ENCODE results near the gene MAGEA9B. TPM values are rescaled to one million over a fixed set of nuclear protein-coding genes. Genes with fewer than 3 reads are reported as not detected.
"Not testable (repeated sequence)": the region's sequence is repeated elsewhere in the genome, so short reads cannot be mapped to it uniquely, and the experiment has no call there.

MAGEA9B gene
- total RNA-seq, 1 experiment from 2014 or later, result not detected

GRCh38 chrX:149611623-149612175 is 24.4 kb upstream of the MAGEA9B start:
- peaks cover 5% of the 10 kb centered on the region; the same call in 1 of the 2 replicates for H3K4me1 ChIP-seq
- no TSS peak for BruUV-seq (replicated peaks)
- H3K9me3 ChIP-seq, result no peaks in the 10 kb centered on the region
- Mint-ChIP-seq H3K4me3 (ENCODE audit: unreplicated experiment) (no peak overlapping the region), H3K4me1 (ENCODE audit: low read depth, unreplicated experiment) (no peaks in the 10 kb centered on the region), H3K27ac (ENCODE audit: unreplicated experiment) (no peak overlapping the region), H3K36me3 (ENCODE audit: insufficient read depth, unreplicated experiment) (peaks cover 6% of the 10 kb centered on the region), H3K27me3 (ENCODE audit: insufficient read depth, unreplicated experiment) (no peaks in the 10 kb centered on the region), H3K9me3 (ENCODE audit: unreplicated experiment) (no peaks in the 10 kb centered on the region)
- no peaks in the 10 kb centered on the region for H3K36me3 ChIP-seq (ENCODE audit: control insufficient read depth, insufficient read depth, low read length)
- H3K4me3 ChIP-seq (ENCODE audit: low read depth, low read length), result no peak overlapping the region
- no peaks in the 10 kb centered on the region for H3K27me3 ChIP-seq (replicated peaks; ENCODE audit: control insufficient read depth, insufficient read depth, low read length)
- ChIA-PET CTCF (no interaction called here), POLR2A (no interaction called here)
- DNase-seq, result no peak
- intact Hi-C loops (cut with micrococcal nuclease; ENCODE audit: unreplicated experiment), result no loop called here
- no peak for TF ChIP-seq CTCF (IDR thresholded peaks at IDR 0.05; ENCODE audit: insufficient read depth in 1 of 2, low read depth in 1 of 2, low read length in 1 of 2, severe bottlenecking in 1 of 2, unreplicated experiment in 1 of 2)

- no peak for DNase-seq
- TF ChIP-seq CTCF (IDR thresholded peaks at IDR 0.05; ENCODE audit: insufficient read depth in 1 of 2, low read depth in 1 of 2, low read length in 1 of 2, severe bottlenecking in 1 of 2, unreplicated experiment in 1 of 2), result no peak
- CTCF ChIA-PET, result no interaction called here
- Histone ChIP-seq H3K27me3 (replicated peaks; ENCODE audit: control insufficient read depth, insufficient read depth, low read length) (no peaks in the 10 kb centered on the region), H3K9me3 (no peaks in the 10 kb centered on the region), H3K4me3 (ENCODE audit: low read depth, low read length) (no peak overlapping the region), H3K36me3 (ENCODE audit: control insufficient read depth, insufficient read depth, low read length) (no peaks in the 10 kb centered on the region), H3K4me1 (peaks cover 5% of the 10 kb centered on the region; the same call in 1 of the 2 replicates)
- H3K9me3 Mint-ChIP-seq (ENCODE audit: unreplicated experiment), result no peaks in the 10 kb centered on the region
- no peak overlapping the region for H3K27ac Mint-ChIP-seq (ENCODE audit: unreplicated experiment)
- H3K27me3 Mint-ChIP-seq (ENCODE audit: insufficient read depth, unreplicated experiment), result no peaks in the 10 kb centered on the region
- H3K36me3 Mint-ChIP-seq (ENCODE audit: insufficient read depth, unreplicated experiment), result peaks cover 10% of the 10 kb centered on the region
- BruUV-seq (replicated peaks), result no TSS peak
- intact Hi-C loops (cut with micrococcal nuclease; ENCODE audit: unreplicated experiment), result no loop called here
- no peak overlapping the region for H3K4me3 Mint-ChIP-seq (ENCODE audit: unreplicated experiment)
- no peaks in the 10 kb centered on the region for H3K4me1 Mint-ChIP-seq (ENCODE audit: low read depth, unreplicated experiment)
- POLR2A ChIA-PET, result no interaction called here
Measured at GRCh38 chrX:149610511-149610910, 23.3 kb upstream of the MAGEA9B start.

GRCh38 chrX:149607699-149608098 is 20.4 kb upstream of the MAGEA9B start:
- Mint-ChIP-seq H3K36me3 (ENCODE audit: insufficient read depth, unreplicated experiment) (peaks cover 10% of the 10 kb centered on the region), H3K4me1 (ENCODE audit: low read depth, unreplicated experiment) (no peaks in the 10 kb centered on the region), H3K27me3 (ENCODE audit: insufficient read depth, unreplicated experiment) (no peaks in the 10 kb centered on the region), H3K27ac (ENCODE audit: unreplicated experiment) (no peak overlapping the region), H3K4me3 (ENCODE audit: unreplicated experiment) (no peak overlapping the region), H3K9me3 (ENCODE audit: unreplicated experiment) (no peaks in the 10 kb centered on the region)
- TF ChIP-seq CTCF (IDR thresholded peaks at IDR 0.05; ENCODE audit: insufficient read depth in 1 of 2, low read depth in 1 of 2, low read length in 1 of 2, severe bottlenecking in 1 of 2, unreplicated experiment in 1 of 2), result no peak
- CTCF ChIA-PET, result no interaction called here
- BruUV-seq (replicated peaks), result no TSS peak
- H3K4me3 ChIP-seq (ENCODE audit: low read depth, low read length), result no peak overlapping the region
- H3K36me3 ChIP-seq (ENCODE audit: control insufficient read depth, insufficient read depth, low read length), result no peaks in the 10 kb centered on the region
- POLR2A ChIA-PET, result no interaction called here
- no peak for DNase-seq
- H3K27me3 ChIP-seq (replicated peaks; ENCODE audit: control insufficient read depth, insufficient read depth, low read length), result no peaks in the 10 kb centered on the region
- H3K4me1 ChIP-seq, result peaks cover 5% of the 10 kb centered on the region; the same call in 1 of the 2 replicates
- no peaks in the 10 kb centered on the region for H3K9me3 ChIP-seq
- intact Hi-C loops (cut with micrococcal nuclease; ENCODE audit: unreplicated experiment), result no loop called here

GRCh38 chrX:149605248-149605885 is 18.1 kb upstream of the MAGEA9B start:
- H3K9me3 Mint-ChIP-seq (ENCODE audit: unreplicated experiment); POLR2A ChIA-PET; H3K4me3 Mint-ChIP-seq (ENCODE audit: unreplicated experiment); H3K9me3 ChIP-seq; H3K27me3 Mint-ChIP-seq (ENCODE audit: insufficient read depth, unreplicated experiment); H3K4me1 ChIP-seq; H3K36me3 ChIP-seq (ENCODE audit: control insufficient read depth, insufficient read depth, low read length); H3K27ac Mint-ChIP-seq (ENCODE audit: unreplicated experiment); intact Hi-C loops (cut with micrococcal nuclease; ENCODE audit: unreplicated experiment); H3K4me1 Mint-ChIP-seq (ENCODE audit: low read depth, unreplicated experiment); BruUV-seq (replicated peaks); H3K27me3 ChIP-seq (replicated peaks; ENCODE audit: control insufficient read depth, insufficient read depth, low read length); CTCF ChIA-PET; H3K4me3 ChIP-seq (ENCODE audit: low read depth, low read length); DNase-seq: not testable (repeated sequence)
- peaks cover 10% of the 10 kb centered on the region for H3K36me3 Mint-ChIP-seq (ENCODE audit: insufficient read depth, unreplicated experiment)

DNA sequence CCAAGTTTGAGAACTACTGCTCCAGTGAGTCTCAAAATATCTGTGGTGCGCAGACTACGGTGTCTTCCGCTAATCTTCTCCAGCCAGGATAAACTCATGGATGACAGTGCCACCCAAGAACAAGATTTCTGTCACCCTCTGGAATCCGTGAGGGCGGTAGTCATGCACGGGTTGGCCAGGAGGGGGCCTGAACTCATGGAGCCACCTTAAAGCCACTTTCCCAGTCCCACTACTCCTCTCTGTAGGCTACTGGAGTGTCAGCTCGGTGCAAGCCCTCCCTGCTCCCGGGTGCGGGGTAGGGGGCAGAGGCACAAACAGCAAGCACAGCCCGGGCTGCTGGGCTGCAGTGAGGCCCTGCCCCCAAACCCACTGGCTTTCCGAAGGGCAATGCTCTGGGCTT is 11.3 kb upstream of the MAGEA9B start:
- CTCF ChIA-PET; H3K4me1 ChIP-seq; POLR2A ChIA-PET; intact Hi-C loops (cut with micrococcal nuclease; ENCODE audit: unreplicated experiment); H3K4me1 Mint-ChIP-seq (ENCODE audit: low read depth, unreplicated experiment); H3K4me3 ChIP-seq (ENCODE audit: low read depth, low read length); H3K9me3 Mint-ChIP-seq (ENCODE audit: unreplicated experiment); H3K27me3 ChIP-seq (replicated peaks; ENCODE audit: control insufficient read depth, insufficient read depth, low read length); H3K27ac Mint-ChIP-seq (ENCODE audit: unreplicated experiment); BruUV-seq (replicated peaks); H3K36me3 Mint-ChIP-seq (ENCODE audit: insufficient read depth, unreplicated experiment); H3K4me3 Mint-ChIP-seq (ENCODE audit: unreplicated experiment); H3K9me3 ChIP-seq; H3K27me3 Mint-ChIP-seq (ENCODE audit: insufficient read depth, unreplicated experiment); H3K36me3 ChIP-seq (ENCODE audit: control insufficient read depth, insufficient read depth, low read length): not testable (repeated sequence)
- DNase-seq, result peak in 1 of 2 experiments; percentile 43

All from Caco-2 (cell line).